ENCODE results near the gene RFT1.
A peak's percentile ranks its signal among the peaks of the same experiment; 100 is the strongest.

RFT1 gene

GRCh38 chr3:53163444-53164387 is 33.5 kb upstream of the RFT1 start:
- no peak for TF ChIP-seq POLR2A (IDR thresholded peaks at IDR 0.05; ENCODE audit: extremely low read depth, insufficient read length)
- no peak for TF ChIP-seq MYC (IDR thresholded peaks at IDR 0.05; ENCODE audit: low read depth, low read length)
- TF ChIP-seq CTCF (IDR thresholded peaks at IDR 0.05; ENCODE audit: low read depth, low read length) = no peak
- TF ChIP-seq MAX (IDR thresholded peaks at IDR 0.05; ENCODE audit: low read depth, low read length) = no peak
- DNase-seq (ENCODE audit: low read depth) = peak; percentile 45
- peak overlapping the region; percentile 97 for H3K4me3 ChIP-seq (ENCODE audit: low read depth, low read length)

- H3K4me3 ChIP-seq (ENCODE audit: low read depth, low read length) = peak overlapping the region; percentile 97
- DNase-seq (ENCODE audit: low read depth) = peak; percentile 30
- TF ChIP-seq CTCF (IDR thresholded peaks at IDR 0.05; ENCODE audit: low read depth, low read length) (no peak), MYC (IDR thresholded peaks at IDR 0.05; ENCODE audit: low read depth, low read length) (0 out of 2 replicates have a peak, but pooled peaks have one; percentile 22), POLR2A (IDR thresholded peaks at IDR 0.05; ENCODE audit: extremely low read depth, insufficient read length) (no peak), MAX (IDR thresholded peaks at IDR 0.05; ENCODE audit: low read depth, low read length) (no peak)
These were observed 32.6 kb upstream of the RFT1 start for GRCh38 chr3:53162672-53163443.

- peak; percentile 78 for DNase-seq (ENCODE audit: low read depth)
- peak overlapping the region; percentile 97 for H3K4me3 ChIP-seq (ENCODE audit: low read depth, low read length)
- TF ChIP-seq MAX (IDR thresholded peaks at IDR 0.05; ENCODE audit: low read depth, low read length) (0 out of 2 replicates have a peak, but pooled peaks have one; percentile 3), MYC (IDR thresholded peaks at IDR 0.05; ENCODE audit: low read depth, low read length) (no peak)
These were observed 31.8 kb upstream of the RFT1 start for GRCh38 chr3:53161820-53162671.

GRCh38 chr3:53161450-53161819 is 31.2 kb upstream of the RFT1 start:
- peak overlapping the region; percentile 76 for H3K4me3 ChIP-seq (ENCODE audit: low read depth, low read length)
- peak; percentile 54 for DNase-seq (ENCODE audit: low read depth)
- no peak for TF ChIP-seq CTCF (IDR thresholded peaks at IDR 0.05; ENCODE audit: low read depth, low read length)
- no peak for TF ChIP-seq MAX (IDR thresholded peaks at IDR 0.05; ENCODE audit: low read depth, low read length)
- TF ChIP-seq MYC (IDR thresholded peaks at IDR 0.05; ENCODE audit: low read depth, low read length) = 0 out of 2 replicates have a peak, but pooled peaks have one; percentile 9
- no peak for TF ChIP-seq POLR2A (IDR thresholded peaks at IDR 0.05; ENCODE audit: extremely low read depth, insufficient read length)

GRCh38 chr3:53160660-53161449 is 30.6 kb upstream of the RFT1 start, which contains the start of gene PRKCD:
Gene PRKCD, plus strand, starts transcription at chr3:53161209. Its CDS starts 17,214 bp downstream, at chr3:53178423.
- no peak for TF ChIP-seq MYC (IDR thresholded peaks at IDR 0.05; ENCODE audit: low read depth, low read length)
- TF ChIP-seq CTCF (IDR thresholded peaks at IDR 0.05; ENCODE audit: low read depth, low read length) = peak; percentile 23
- TF ChIP-seq POLR2A (IDR thresholded peaks at IDR 0.05; ENCODE audit: extremely low read depth, insufficient read length) = peak; percentile 46
- no peak for TF ChIP-seq MAX (IDR thresholded peaks at IDR 0.05; ENCODE audit: low read depth, low read length)
- peak; percentile 84 for DNase-seq (ENCODE audit: low read depth)
- peak within 1 kb of the TSS; percentile 97 for H3K4me3 ChIP-seq (ENCODE audit: low read depth, low read length)
